ENCODE measurements around the gene PLEKHA7. TPM values are rescaled to one million over a fixed set of nuclear protein-coding genes. Genes with fewer than 3 reads are reported as not detected.

The PLEKHA7 gene
- total RNA-seq, 1 experiment from 2014 or later: 13.0 TPM

GRCh38 chr11:16809886-16810668, 204.1 kb downstream of the PLEKHA7 start (continued):
- no peak for TF ChIP-seq CDX4 (CRISPR knock-in tag; IDR thresholded peaks at IDR 0.05; ENCODE audit: borderline replicate concordance)
- no peak for TF ChIP-seq RORB (CRISPR knock-in tag; IDR thresholded peaks at IDR 0.05)

GRCh38 chr11:16807306-16807705, 206.9 kb downstream of the PLEKHA7 start:
- H3K27ac Mint-ChIP-seq: no peak overlapping the region
- no peak for DNase-seq (ENCODE audit: low spot score)
- ATAC-seq: no peak

More at GRCh38 chr11:16807306-16807705, 206.9 kb downstream of the PLEKHA7 start:
- no peak for TF ChIP-seq ZMAT4 (CRISPR knock-in tag; IDR thresholded peaks at IDR 0.05)
- TF ChIP-seq E2F4 (CRISPR knock-in tag; IDR thresholded peaks at IDR 0.05; ENCODE audit: borderline replicate concordance, low read depth): no peak
- no peak for TF ChIP-seq EMX1 (CRISPR knock-in tag; IDR thresholded peaks at IDR 0.05)
- no peak for TF ChIP-seq ZNF532 (CRISPR knock-in tag; IDR thresholded peaks at IDR 0.05; ENCODE audit: borderline replicate concordance)
- TF ChIP-seq ELF4 (CRISPR knock-in tag; IDR thresholded peaks at IDR 0.05; ENCODE audit: low read depth): no peak
- no peak for TF ChIP-seq NR3C1 (CRISPR knock-in tag; conservative IDR thresholded peaks at IDR 0.05; ENCODE audit: low read depth)
- TF ChIP-seq CREM (CRISPR knock-in tag; IDR thresholded peaks at IDR 0.05): no peak
- TF ChIP-seq FOXP4 (CRISPR knock-in tag; IDR thresholded peaks at IDR 0.05): no peak
- TF ChIP-seq TEAD4 (CRISPR knock-in tag; IDR thresholded peaks at IDR 0.05): no peak
- CTCF ChIA-PET: no interaction called here
- Mint-ChIP-seq H3K27me3 (ENCODE audit: low read depth) (no peaks in the 10 kb centered on the region), H3K4me1 (peaks cover 3% of the 10 kb centered on the region; the same call in 1 of the 2 replicates), H3K9me3 (no peaks in the 10 kb centered on the region), H3K4me3 (no peak overlapping the region), H3K36me3 (no peaks in the 10 kb centered on the region)
- POLR2A ChIA-PET: no interaction called here

All from WTC11 (cell line).